DLD1 (cell line): ENCODE results near the gene NUDT15.

Experiments used
- in situ Hi-C: cut with HindIII; loops from 2 replicates; pipeline ENCODE4 v1.10.0; 2017; ENCODE audit warnings: low sequenced_read_pairs

Gene NUDT15

GRCh38 chr13:48096670-48097069 is 59.1 kb downstream of the NUDT15 start:
- in situ Hi-C loops: no loop called here
